ENCODE measurements around the gene ASIC2.
A peak's percentile ranks its signal among the peaks of the same experiment; 100 is the strongest.

The ASIC2 gene

DNA sequence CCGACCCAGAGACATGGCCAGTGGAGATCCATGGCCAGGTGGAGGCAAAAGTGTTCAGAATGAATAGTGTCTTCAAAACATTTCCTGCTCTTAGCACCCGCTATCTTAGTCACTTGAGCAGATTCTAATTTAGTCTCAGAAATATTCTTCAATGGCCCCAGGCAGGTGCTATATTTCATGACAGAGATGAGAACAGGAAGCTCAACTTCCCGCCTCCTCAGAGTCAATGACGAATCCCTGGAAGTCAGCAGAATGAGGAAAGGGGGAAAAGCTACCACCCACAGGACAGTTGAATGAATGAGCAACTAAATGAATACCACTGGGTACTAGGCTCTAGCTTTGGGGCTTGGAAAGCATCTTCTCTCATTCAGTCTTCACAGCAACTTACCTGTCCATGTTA, 147.2 kb downstream of the ASIC2 start:
- ChIA-PET POLR2A (no interaction called here), CTCF (no interaction called here)
- TF ChIP-seq CTBP1 (IDR thresholded peaks at IDR 0.05; ENCODE audit: borderline replicate concordance): no peak
- TF ChIP-seq TARDBP (IDR thresholded peaks at IDR 0.05): no peak
- TF ChIP-seq FOXK2 (IDR thresholded peaks at IDR 0.05): no peak
- no peak for TF ChIP-seq FOXA1 (IDR thresholded peaks at IDR 0.05)
- TF ChIP-seq FOXM1 (IDR thresholded peaks at IDR 0.05; ENCODE audit: borderline replicate concordance): no peak
- no peak for TF ChIP-seq ZNF384 (IDR thresholded peaks at IDR 0.05)
- no peak for TF ChIP-seq L3MBTL2 (conservative IDR thresholded peaks at IDR 0.05)
- no peak for TF ChIP-seq LEF1 (IDR thresholded peaks at IDR 0.05; ENCODE audit: borderline replicate concordance)
- no peak for TF ChIP-seq BHLHE40 (IDR thresholded peaks at IDR 0.05; ENCODE audit: borderline replicate concordance)
- TF ChIP-seq PKNOX1 (IDR thresholded peaks at IDR 0.05): no peak
- no peak for TF ChIP-seq NFRKB (IDR thresholded peaks at IDR 0.05)
- no peak for TF ChIP-seq SUZ12 (IDR thresholded peaks at IDR 0.05)
- no peak for TF ChIP-seq ELF4 (IDR thresholded peaks at IDR 0.05)
- TF ChIP-seq HDGF (IDR thresholded peaks at IDR 0.05; ENCODE audit: borderline replicate concordance): no peak
- no peak for TF ChIP-seq SP1 (IDR thresholded peaks at IDR 0.05)
- no peak for TF ChIP-seq ARNT (IDR thresholded peaks at IDR 0.05)
- DNase-seq (ENCODE audit: extremely low spot score): no peak

DNA sequence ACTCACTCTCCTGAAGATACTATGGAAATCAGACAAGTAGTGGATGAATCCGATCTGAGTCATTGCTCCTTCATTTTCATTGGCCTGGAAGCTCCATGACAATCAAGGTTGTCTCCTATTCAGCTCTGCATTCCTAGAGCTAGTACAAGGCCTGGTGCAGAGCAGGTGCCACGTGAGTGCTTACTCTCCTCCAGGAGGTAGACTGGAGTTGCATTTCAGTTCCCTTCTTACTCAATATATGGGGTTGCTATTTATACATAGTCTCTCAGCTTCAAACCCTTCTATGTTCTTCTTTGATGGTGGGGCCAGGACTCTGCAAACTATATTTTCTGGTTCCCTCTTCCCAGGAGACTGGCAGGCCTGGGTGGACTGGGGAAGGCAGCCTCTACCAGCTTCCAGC, 148.3 kb downstream of the ASIC2 start:
- CTCF ChIA-PET: no interaction called here
- POLR2A ChIA-PET: no interaction called here
- no peak for DNase-seq (ENCODE audit: extremely low spot score)
- TF ChIP-seq ZNF384 (IDR thresholded peaks at IDR 0.05) (no peak), FOXK2 (IDR thresholded peaks at IDR 0.05) (no peak), TARDBP (IDR thresholded peaks at IDR 0.05) (no peak), HDGF (IDR thresholded peaks at IDR 0.05; ENCODE audit: borderline replicate concordance) (no peak), LEF1 (IDR thresholded peaks at IDR 0.05; ENCODE audit: borderline replicate concordance) (no peak), SP1 (IDR thresholded peaks at IDR 0.05) (no peak), ARNT (IDR thresholded peaks at IDR 0.05) (no peak)

- POLR2A ChIA-PET: no interaction called here
- CTCF ChIA-PET: no interaction called here
- TF ChIP-seq PKNOX1 (IDR thresholded peaks at IDR 0.05) (no peak), FOXK2 (IDR thresholded peaks at IDR 0.05) (no peak), LEF1 (IDR thresholded peaks at IDR 0.05; ENCODE audit: borderline replicate concordance) (no peak), ELF4 (IDR thresholded peaks at IDR 0.05) (no peak), FOXM1 (IDR thresholded peaks at IDR 0.05; ENCODE audit: borderline replicate concordance) (no peak), NFRKB (IDR thresholded peaks at IDR 0.05) (no peak), SP1 (IDR thresholded peaks at IDR 0.05) (no peak), ZNF384 (IDR thresholded peaks at IDR 0.05) (no peak), ARNT (IDR thresholded peaks at IDR 0.05) (no peak), HDGF (IDR thresholded peaks at IDR 0.05; ENCODE audit: borderline replicate concordance) (no peak), TARDBP (IDR thresholded peaks at IDR 0.05) (no peak), BHLHE40 (IDR thresholded peaks at IDR 0.05; ENCODE audit: borderline replicate concordance) (no peak)
- peak; percentile 10 for DNase-seq (ENCODE audit: extremely low spot score)
These were observed 150.3 kb downstream of the ASIC2 start for GRCh38 chr17:33142705-33143299.

- ChIA-PET CTCF (interaction anchor here (0.6 kb wide), 1 partner anchor 132 kb away, joined by 3 read pairs; no protein-coding TSS in a partner anchor), POLR2A (no interaction called here)
- TF ChIP-seq FOXK2 (IDR thresholded peaks at IDR 0.05): no peak
- TF ChIP-seq ZNF384 (IDR thresholded peaks at IDR 0.05): no peak
- TF ChIP-seq SP1 (IDR thresholded peaks at IDR 0.05): no peak
- TF ChIP-seq ARNT (IDR thresholded peaks at IDR 0.05): no peak
- TF ChIP-seq HDGF (IDR thresholded peaks at IDR 0.05; ENCODE audit: borderline replicate concordance): no peak
- TF ChIP-seq TARDBP (IDR thresholded peaks at IDR 0.05): no peak
- no peak for TF ChIP-seq BHLHE40 (IDR thresholded peaks at IDR 0.05; ENCODE audit: borderline replicate concordance)
- no peak for TF ChIP-seq FOXA1 (IDR thresholded peaks at IDR 0.05)
- no peak for TF ChIP-seq ELF4 (IDR thresholded peaks at IDR 0.05)
- no peak for TF ChIP-seq L3MBTL2 (conservative IDR thresholded peaks at IDR 0.05)
- TF ChIP-seq LEF1 (IDR thresholded peaks at IDR 0.05; ENCODE audit: borderline replicate concordance): no peak
- no peak for TF ChIP-seq FOXM1 (IDR thresholded peaks at IDR 0.05; ENCODE audit: borderline replicate concordance)
- TF ChIP-seq SUZ12 (IDR thresholded peaks at IDR 0.05): no peak
- no peak for DNase-seq (ENCODE audit: extremely low spot score)
These were observed 152.5 kb downstream of the ASIC2 start for GRCh38 chr17:33140413-33141099.

GRCh38 chr17:33138627-33139026, 154.5 kb downstream of the ASIC2 start:
- DNase-seq (ENCODE audit: extremely low spot score): no peak
- POLR2A ChIA-PET: no interaction called here
- TF ChIP-seq SP1 (IDR thresholded peaks at IDR 0.05): no peak
- no peak for TF ChIP-seq L3MBTL2 (conservative IDR thresholded peaks at IDR 0.05)
- TF ChIP-seq TARDBP (IDR thresholded peaks at IDR 0.05): no peak
- no peak for TF ChIP-seq PKNOX1 (IDR thresholded peaks at IDR 0.05)
- no peak for TF ChIP-seq ARNT (IDR thresholded peaks at IDR 0.05)
- TF ChIP-seq ZNF384 (IDR thresholded peaks at IDR 0.05): no peak
- no peak for TF ChIP-seq HDGF (IDR thresholded peaks at IDR 0.05; ENCODE audit: borderline replicate concordance)
- TF ChIP-seq BHLHE40 (IDR thresholded peaks at IDR 0.05; ENCODE audit: borderline replicate concordance): no peak
- TF ChIP-seq ELF4 (IDR thresholded peaks at IDR 0.05): no peak
- no peak for TF ChIP-seq FOXA1 (IDR thresholded peaks at IDR 0.05)
- no peak for TF ChIP-seq LEF1 (IDR thresholded peaks at IDR 0.05; ENCODE audit: borderline replicate concordance)
- TF ChIP-seq SUZ12 (IDR thresholded peaks at IDR 0.05): no peak
- no peak for TF ChIP-seq NFRKB (IDR thresholded peaks at IDR 0.05)
- TF ChIP-seq CTBP1 (IDR thresholded peaks at IDR 0.05; ENCODE audit: borderline replicate concordance): no peak
- TF ChIP-seq FOXM1 (IDR thresholded peaks at IDR 0.05; ENCODE audit: borderline replicate concordance): no peak
- no peak for TF ChIP-seq FOXK2 (IDR thresholded peaks at IDR 0.05)
- CTCF ChIA-PET: no interaction called here

Data from HEK293T (cell line).